GM13977 (cell line): ENCODE data around the gene RHOBTB3.
"Not testable (repeated sequence)": the region's sequence is repeated elsewhere in the genome, so short reads cannot be mapped to it uniquely, and the experiment has no call there.

ENCODE experiments used
- DNase-seq: peaks from one replicate; pipeline ENCODE4 v3.0.0; 2012; ENCODE audit warnings: low spot score
- CTCF ChIP-seq: IDR thresholded peaks from 2 replicates; pipeline ENCODE4 v1.5.1; 2012; ENCODE audit warnings: mild to moderate bottlenecking, control low read depth; ENCODE audit not compliant: insufficient read depth; ENCODE audit errors: extremely low read depth, missing control alignments
- in situ Hi-C: fragments of 300-500 bp; cut with MboI; formaldehyde crosslinking; loops from one replicate; pipeline ENCODE4 v1.12.0; 2022; ENCODE audit warnings: low sequenced_read_pairs, low pct_unique_long_range_greater_than_20kb, mixed read lengths, inconsistent platforms; ENCODE audit not compliant: unreplicated experiment

Gene RHOBTB3

GRCh38 chr5:95836544-95836943, 105.4 kb downstream of the RHOBTB3 start:
- in situ Hi-C loops = no loop called here
- TF ChIP-seq CTCF = no peak
- no peak for DNase-seq

- DNase-seq, in situ Hi-C loops: not testable (repeated sequence)
These were observed 105.8 kb downstream of the RHOBTB3 start for GRCh38 chr5:95836971-95837370.

GRCh38 chr5:95837492-95837891, 106.4 kb downstream of the RHOBTB3 start:
- no peak for TF ChIP-seq CTCF

GRCh38 chr5:95838001-95838520, 106.9 kb downstream of the RHOBTB3 start:
- DNase-seq = no peak
- no peak for TF ChIP-seq CTCF
- in situ Hi-C loops = no loop called here

More at GRCh38 chr5:95837492-95837891, 106.4 kb downstream of the RHOBTB3 start:
- no peak for DNase-seq
- in situ Hi-C loops = no loop called here

- DNase-seq = no peak
- TF ChIP-seq CTCF = no peak
- in situ Hi-C loops = no loop called here
These were observed 107.4 kb downstream of the RHOBTB3 start for GRCh38 chr5:95838556-95838955.

- in situ Hi-C loops = loop anchor here (10.0 kb wide), 1 partner anchor 175 kb away; no protein-coding TSS in a partner anchor
- no peak for DNase-seq
- no peak for TF ChIP-seq CTCF
These were observed 108.5 kb downstream of the RHOBTB3 start for GRCh38 chr5:95839658-95840057.

- TF ChIP-seq CTCF = no peak
- no peak for DNase-seq
- in situ Hi-C loops = loop anchor here (10.0 kb wide), 1 partner anchor 176 kb away; no protein-coding TSS in a partner anchor
These were observed 110.0 kb downstream of the RHOBTB3 start for GRCh38 chr5:95840956-95841705.
